ENCODE measurements around the gene BRD3. TPM values are rescaled to one million over a fixed set of nuclear protein-coding genes. Genes with fewer than 3 reads are reported as not detected.
A peak's percentile ranks its signal among the peaks of the same experiment; 100 is the strongest.

BRD3 gene
- total RNA-seq, 1 experiment from 2014 or later = 14.9 TPM

DNA sequence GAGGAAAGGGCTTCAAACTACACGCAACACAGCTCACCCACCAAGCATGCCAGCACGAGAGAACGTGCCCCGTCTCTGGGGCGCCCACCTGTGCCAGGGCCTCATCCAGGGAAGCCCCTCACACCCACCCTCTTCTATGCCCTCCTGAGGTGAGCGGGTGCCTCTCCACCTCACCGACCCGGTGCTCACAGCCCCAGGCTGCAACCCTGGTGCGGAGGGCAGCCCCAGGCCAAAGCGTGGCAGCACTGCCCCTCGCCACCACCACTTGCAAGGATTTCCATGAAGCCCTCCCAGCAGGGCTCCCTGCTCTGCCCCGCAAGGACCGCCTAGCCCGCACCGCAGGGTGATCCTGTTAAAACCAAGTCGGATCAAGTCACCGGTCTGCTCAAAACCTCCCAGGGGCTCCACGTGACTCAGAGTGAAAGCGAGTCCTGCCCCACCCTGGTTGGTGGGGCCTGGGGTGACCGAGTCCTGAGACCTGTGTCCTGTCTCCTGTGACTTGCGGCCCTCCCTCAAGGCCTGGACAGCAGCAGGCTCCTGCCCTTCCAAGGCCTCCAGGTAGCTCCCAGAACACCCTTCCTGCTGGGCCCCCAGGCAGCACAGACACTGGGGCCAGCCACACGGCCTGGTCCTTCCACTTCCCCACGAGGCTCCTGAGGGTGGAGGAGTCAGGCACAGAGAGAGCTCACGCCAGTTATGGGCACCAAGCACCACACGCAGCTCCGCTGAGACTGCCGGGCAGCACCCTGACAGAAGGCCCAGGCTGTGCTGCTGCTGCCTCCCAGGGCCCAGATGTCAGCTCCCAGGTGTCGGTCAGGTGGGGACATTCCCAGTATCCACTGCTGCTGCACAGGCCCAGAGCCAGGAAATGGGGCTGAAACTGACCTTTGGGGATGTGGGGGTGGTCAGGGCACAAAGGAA is 12.7 kb downstream of the BRD3 start:
- DNase-seq (ENCODE audit: low spot score) = no peak

DNA sequence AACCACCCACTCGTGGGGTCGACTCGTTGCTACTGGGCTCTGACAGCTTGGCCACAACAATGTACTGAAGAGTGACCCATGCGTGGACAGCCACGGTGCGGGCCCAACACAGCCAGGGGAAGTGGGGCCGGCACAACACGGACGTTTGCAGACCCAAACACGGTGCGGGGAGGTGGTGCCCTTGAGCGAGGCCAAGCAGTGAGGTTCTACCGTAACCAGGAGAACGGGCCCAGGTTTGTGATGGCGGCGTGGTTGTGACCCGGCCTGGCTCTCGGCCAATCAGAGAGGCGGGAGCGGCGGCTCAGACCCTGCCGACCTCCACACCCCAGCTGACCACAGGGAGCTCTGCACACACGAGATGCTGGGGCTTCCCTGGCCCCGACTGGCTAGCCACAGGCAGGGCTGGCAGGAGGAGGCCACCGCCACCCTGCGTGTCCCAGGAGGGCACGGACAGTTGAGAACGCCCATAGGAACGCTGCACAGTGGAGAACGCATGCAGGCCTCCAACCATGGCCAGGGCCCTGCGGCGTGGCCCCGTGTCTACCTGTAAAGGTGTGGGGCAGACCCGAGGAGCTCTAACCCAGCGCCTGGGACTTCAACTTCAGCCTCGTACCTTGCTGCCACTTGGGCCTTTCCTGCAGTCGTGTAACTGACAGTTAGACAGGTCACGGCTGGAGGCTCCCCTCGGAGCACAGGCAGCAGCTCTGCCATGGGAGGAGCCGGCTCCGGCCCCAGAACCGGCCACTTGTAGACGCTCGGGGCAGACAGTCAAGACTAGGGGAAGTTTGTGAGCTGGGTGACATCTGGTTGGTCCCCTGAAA is 13.7 kb downstream of the BRD3 start:
- no peak for DNase-seq (ENCODE audit: low spot score)

DNA sequence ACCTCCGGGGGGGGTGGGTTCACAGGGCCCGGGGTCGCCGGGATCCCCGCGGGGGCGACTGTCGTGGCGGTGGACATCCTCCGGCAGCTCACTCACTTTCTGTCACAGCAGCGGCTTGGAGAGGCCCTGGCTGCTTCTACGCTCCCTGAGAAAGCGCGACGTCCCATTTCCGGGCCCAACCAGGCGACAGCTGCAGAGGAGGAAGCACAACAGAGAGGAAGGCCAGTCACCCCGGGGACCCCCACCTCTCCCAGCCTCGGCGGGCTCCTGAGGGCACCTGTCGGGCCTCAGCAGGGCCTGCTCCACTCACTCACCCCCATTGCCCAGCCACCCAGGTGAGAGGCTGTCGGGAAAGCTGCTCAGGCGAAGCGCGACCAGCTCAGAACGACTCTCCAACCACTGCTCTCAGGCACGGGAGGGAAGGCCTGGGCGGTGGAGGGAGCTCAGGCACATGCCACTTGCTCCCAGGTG is 14.4 kb downstream of the BRD3 start:
- no peak for DNase-seq (ENCODE audit: low spot score)

- DNase-seq (ENCODE audit: low spot score) = no peak
These were observed 14.9 kb downstream of the BRD3 start for GRCh38 chr9:134052941-134053340.

DNA sequence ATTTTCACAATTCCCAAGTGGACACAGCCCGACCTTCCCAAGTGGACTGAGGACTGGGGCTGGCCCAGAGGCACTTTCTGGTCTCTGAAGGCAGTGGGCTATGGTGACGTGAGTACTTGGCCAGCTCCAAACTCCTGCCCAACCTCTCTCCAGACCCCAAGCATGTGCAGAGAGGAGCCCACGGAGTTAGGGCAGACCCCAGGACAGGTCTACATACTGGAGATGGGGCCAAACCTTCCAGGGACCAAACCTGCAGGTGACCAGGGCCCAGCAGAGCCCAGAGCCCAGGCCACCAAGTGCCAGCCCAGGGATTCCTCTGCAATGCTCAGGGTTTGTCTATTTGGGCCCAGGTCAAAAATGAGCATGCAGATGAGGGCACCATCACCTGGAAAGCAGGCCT is 15.3 kb downstream of the BRD3 start:
- DNase-seq (ENCODE audit: low spot score) = no peak

DNA sequence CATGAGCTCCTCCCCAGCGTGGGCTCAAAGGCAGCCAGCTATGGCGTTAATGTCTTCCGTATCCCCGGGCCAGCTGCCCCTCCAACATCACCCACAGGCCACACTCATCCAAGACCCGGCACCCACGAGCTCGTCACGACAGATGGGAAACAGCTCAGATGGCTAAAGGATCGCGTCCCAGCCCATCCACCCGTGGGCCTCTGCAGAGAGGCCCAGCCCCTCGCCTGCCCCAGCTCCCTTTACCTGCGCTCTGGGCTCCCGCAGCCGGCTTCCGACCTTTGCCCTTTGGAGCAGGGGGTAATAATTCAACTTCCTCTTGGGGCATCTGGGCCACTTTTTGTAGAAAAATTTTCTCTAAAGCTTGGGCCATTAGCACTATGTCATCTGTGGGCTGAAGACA is 16.5 kb downstream of the BRD3 start:
- DNase-seq (ENCODE audit: low spot score) = no peak

- DNase-seq (ENCODE audit: low spot score) = no peak
These were observed 17.1 kb downstream of the BRD3 start for GRCh38 chr9:134050726-134051125.

- DNase-seq (ENCODE audit: low spot score) = no peak
These were observed 17.8 kb downstream of the BRD3 start for GRCh38 chr9:134049772-134050588.

DNA sequence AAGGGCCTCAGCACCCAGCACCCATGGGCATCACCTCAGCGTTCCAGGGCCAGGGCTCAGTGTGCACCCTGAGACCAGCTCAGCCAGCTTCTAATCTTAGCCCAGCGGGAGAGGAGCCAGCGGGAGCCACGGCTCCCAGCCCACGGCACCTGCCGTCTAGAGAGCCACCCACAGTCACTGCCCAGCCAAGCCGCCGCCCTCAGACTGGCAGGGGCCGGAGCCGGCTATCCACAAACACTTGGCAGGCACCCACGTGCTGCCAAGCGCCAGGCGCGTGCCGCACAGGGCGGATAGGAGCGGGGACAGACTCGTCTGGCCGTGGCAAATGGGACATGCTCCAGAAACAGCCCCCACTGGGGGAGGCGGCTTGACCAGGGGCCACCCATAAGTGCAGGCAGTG is 18.6 kb downstream of the BRD3 start:
- peak; percentile 15 for DNase-seq (ENCODE audit: low spot score)

- DNase-seq (ENCODE audit: low spot score) = no peak
These were observed 19.3 kb downstream of the BRD3 start for GRCh38 chr9:134048582-134048968.

DNA sequence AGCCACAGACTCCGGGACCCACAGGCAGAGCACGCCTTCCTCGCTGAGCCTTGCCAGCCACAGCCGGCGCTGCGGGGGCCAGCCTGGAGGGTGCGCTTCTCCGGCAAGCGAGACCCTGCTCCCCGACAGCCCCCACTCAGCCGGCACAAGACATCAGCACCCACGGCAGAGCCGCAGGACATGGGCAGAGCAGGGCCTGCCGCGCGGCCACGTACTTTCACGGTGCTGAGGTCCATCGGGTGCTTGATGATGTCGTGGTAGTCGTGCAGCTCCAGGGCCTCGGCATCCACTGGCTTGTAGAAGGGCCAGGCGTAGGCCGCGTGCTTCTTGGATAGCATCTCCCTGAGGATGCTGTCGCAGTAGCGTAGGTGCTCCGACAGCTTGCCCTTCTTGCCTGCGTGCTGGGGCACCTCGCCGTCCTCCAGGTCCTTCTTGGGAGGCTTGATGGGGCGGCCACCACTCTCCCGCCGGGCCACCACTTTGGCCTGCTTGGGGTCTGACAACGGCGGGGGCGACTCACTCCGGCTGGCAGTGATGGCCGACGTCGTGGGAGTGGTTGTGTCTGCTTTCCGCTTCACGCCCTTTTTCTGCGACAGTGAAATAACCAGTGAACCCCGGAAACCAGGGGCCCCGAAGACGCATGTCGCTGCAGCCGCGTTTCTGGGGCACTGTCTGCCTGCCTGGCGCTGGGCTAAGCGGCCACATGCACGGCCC is 19.8 kb downstream of the BRD3 start:
- DNase-seq (ENCODE audit: low spot score) = no peak

DNA sequence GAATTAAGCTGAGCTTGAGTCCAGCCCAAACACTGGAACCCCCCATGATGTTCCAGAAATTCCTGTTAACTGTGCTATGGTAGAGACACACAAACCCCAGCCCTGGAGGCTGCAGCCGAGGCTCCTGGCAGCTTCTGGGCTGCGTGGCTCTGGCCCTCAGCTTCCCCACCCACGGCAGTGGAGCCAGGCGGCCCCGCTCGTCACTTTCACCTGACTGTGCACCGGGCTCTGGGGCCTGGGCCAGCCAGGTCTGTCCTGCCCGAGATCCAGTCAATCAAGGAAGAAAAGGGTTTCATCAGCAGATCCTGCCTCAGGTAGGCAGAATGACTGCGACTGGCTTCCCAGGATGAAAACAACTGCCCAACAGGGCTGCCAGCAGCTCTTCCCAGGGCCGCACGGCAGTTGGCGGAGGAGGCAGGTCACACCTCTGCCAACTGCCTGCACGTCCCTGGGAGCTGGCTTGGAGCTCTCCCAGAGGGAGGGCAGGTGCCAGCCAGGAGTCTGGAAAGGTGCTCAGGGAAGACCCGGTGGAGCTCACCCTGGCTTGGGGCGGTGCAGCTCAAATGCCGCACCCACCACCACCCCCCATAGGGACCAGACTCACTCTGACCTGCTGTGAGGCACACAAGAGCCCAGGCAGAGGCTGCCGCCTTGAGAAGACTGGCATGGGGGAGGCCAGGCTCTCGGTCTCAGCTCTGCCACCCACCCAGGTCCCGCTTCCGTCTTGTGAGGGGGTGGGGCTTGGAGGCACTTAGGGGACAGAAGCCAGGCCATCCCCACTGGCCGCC is 20.7 kb downstream of the BRD3 start:
- no peak for DNase-seq (ENCODE audit: low spot score)

- no peak for DNase-seq (ENCODE audit: low spot score)
These were observed 21.8 kb downstream of the BRD3 start for GRCh38 chr9:134045841-134046544.

DNA sequence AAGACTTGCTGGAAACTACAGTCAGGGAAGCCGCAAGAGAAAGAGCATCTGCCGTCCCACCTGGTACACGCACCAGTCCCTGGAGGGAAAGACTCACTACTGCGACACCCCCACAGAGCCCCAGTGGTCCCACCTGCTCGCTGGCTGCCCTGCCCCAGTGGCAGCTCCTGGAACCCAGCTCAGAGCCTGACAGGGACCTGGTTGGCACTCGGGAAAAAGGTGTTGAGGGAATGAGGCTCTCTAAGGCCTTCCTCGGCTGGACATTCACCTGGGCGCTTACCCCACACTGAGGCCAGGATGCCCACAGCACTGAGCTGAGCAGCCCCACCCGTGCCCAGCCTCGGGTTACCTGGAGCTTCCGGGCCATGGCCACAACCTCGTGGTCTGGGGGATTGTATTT is 22.9 kb downstream of the BRD3 start:
- DNase-seq (ENCODE audit: low spot score) = no peak

DNA sequence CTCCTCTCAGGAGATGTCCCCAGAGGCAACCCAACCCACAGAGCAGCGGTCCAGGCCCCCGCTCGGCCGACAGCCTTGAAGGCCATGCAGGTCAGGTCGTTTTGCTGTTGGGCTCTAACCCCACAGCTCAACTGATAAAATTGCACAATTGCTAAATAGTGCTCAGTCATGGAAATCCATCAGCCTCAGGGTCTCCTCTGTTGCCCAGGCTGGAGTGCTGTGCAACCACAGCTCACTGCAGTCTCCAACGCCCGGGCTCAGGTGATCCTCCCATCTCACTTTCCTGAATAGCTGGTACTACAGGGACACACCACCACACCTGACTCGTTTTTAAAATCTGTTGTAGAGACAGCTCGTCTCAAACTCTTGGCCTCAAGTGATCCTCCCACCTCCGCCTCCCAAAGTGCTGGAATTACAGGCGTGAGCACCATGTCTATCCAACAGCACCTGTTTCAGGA is 24.3 kb downstream of the BRD3 start:
- DNase-seq (ENCODE audit: low spot score) = no peak

- no peak for DNase-seq (ENCODE audit: low spot score)
These were observed 26.2 kb downstream of the BRD3 start for GRCh38 chr9:134041649-134041962.

DNA sequence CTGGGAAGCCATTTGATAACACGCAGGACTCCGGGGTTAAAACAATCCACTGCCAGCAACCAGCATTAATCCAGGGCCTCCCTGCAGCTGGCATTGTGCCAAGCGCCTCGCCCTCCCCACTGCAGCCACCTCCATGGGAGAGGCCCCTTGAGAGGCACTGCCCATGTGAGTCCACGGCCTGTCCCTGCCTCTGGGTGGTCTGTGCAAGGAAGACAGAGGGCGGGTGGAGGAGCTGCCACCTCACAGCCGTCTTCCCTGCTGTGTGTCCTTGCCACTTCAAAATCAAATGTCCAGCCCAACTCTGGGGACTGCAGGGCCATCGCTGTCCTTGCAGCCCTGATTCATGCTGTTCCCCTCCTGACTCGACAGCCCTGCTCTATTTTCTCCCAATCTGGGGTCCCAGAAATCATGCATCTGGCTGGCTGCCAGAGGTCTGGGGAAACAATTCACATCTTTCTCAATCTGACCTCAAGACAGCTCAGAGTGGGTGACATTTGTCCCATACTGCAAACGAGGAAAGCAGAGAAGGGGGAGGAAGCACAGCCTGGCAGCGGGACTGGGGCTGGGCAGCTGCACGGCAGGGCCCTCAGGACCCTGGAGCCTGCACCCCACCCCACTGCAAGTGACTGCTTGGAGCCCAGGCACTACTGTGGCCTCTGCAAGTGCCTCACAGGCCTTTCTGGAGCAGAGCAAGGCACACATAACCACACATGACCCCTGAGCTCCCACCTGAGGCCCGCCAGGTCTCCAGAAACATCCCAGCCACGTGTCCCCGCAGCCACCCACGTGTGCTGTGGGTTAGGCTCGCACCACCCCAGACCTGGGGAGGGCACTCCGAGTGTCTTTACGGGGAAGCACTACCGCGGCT is 26.8 kb downstream of the BRD3 start:
- DNase-seq (ENCODE audit: low spot score) = no peak

DNA sequence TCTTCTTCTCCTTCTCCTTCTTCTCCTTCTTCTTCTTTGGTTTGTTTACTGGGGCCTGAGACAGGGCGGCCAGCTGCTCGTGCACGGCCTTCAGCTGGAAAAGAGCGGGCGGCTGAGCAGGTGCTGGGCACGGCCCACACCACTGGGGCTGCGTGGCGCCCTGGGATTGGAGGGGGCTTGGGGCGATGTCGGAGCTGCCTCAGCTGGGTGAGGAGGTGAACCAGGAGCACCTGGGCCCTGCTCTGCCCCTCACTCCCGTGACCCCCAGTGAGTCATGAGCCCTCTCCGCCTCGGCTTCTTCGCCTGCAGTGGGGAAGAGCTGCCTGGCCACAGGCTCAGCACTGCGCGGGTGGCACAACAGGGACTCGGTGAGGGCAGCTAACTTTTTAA is 27.7 kb downstream of the BRD3 start:
- no peak for DNase-seq (ENCODE audit: low spot score)
